Left cardiac atrium (tissue), 4 donors: ENCODE measurements around the gene DOCK8. TPM values are rescaled to one million over a fixed set of nuclear protein-coding genes. Genes with fewer than 3 reads are reported as not detected.

Experiments used
- ATAC-seq, 2 donors: fragments of 200-7000 bp; cut with Tn5 transposase; one replicate each; pipeline ENCODE4 v1.9.1; 2020; ENCODE audit warnings: mild to moderate bottlenecking in 2 of 2, moderate library complexity in 2 of 2
- DNase-seq: peaks from one replicate; pipeline ENCODE4 v3.0.0-alpha.2; 2020
- intact Hi-C, 2 donors: fragments of 100-400 bp; cut with DNase I; formaldehyde crosslinking; loops; one replicate each; pipeline versions ENCODE4 v1.14.1 to v1.15.1; 2022 to 2023
- total RNA-seq, 2 donors: library from RNA; stranded (reverse); fragmentation: NEBNext Ultra II Directional; extraction: Animal tissue kit (Norgen Biotek cat#: 25700); gene quantifications; one replicate each; pipeline ENCODE4 v1.2.1, GENCODE V29; 2021
- donor health status: DM: no; HTN: yes; CAD: no.
- donor health status: DM: no; HTN: yes; CAD: no; lungs with severe emphysema.
- donor health status: DM: yes; HTN: yes; CAD: no.
- donor health status: Dilated cardiomyopathy.

The DOCK8 gene
- total RNA-seq, 2 donors from 2014 or later, result 5.5 to 14.9 TPM

GRCh38 chr9:296411-296810 is 81.7 kb downstream of the DOCK8 start:
- intact Hi-C loops, result no loop called here
- DNase-seq (no peak), ATAC-seq (no peak)

- DNase-seq, result peak; percentile 25
- intact Hi-C loops, result no loop called here
- ATAC-seq, result peak; percentile 63 to 92
These were observed 82.7 kb downstream of the DOCK8 start for GRCh38 chr9:297104-297972.

- ATAC-seq (no peak), DNase-seq (no peak)
- intact Hi-C loops, result no loop called here
These were observed 88.8 kb downstream of the DOCK8 start for GRCh38 chr9:303502-303901.

- ATAC-seq (no peak), DNase-seq (no peak)
- intact Hi-C loops, result no loop called here
These were observed 89.4 kb downstream of the DOCK8 start for GRCh38 chr9:304106-304505.

- intact Hi-C loops, result no loop called here
- DNase-seq (no peak), ATAC-seq (peak in 1 of 2 donors; percentile 74)
These were observed 90.0 kb downstream of the DOCK8 start for GRCh38 chr9:304519-305185.

GRCh38 chr9:306907-307306 is 92.2 kb downstream of the DOCK8 start:
- DNase-seq, result no peak
- no peak for ATAC-seq
- intact Hi-C loops, result no loop called here

GRCh38 chr9:311841-312240 is 97.2 kb downstream of the DOCK8 start:
- ATAC-seq (no peak), DNase-seq (no peak)
- intact Hi-C loops, result no loop called here

DNA sequence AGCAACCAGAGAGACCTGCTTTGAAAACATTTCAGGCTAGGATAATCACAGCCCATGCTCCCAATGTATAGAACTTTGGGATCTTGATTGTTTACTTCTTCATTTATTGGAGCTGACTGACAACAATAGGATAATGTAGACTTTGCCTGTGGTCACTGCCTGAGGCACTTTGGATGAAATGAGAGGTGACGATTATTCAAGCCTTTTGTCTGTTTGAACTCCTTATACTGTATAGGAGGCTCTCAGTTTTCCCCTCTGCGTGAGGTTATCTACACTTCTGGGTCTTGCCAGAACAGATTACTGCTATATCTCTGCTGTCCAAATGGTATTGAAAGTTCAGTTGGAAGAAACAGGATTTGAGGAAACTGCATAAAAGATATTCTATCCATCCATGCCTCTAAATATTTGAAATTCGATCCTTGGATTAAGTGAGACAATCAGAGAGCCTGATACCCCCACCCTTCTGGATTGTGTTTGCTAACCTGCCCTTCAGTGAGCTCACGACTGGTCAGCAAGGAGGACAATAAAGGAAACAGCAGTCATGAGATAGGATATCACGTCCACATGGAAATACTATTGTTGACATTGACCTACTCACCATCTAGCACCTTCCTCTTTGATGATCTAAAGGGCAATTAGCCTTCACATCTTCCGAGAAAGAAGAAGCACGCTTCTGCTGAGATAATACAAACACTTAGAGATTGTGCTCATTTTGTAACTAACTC is 98.1 kb downstream of the DOCK8 start:
- ATAC-seq (no peak), DNase-seq (no peak)
- intact Hi-C loops, result no loop called here

- intact Hi-C loops, result no loop called here
- no peak for ATAC-seq
- no peak for DNase-seq
These were observed 101.8 kb downstream of the DOCK8 start for GRCh38 chr9:316382-316965.

DNA sequence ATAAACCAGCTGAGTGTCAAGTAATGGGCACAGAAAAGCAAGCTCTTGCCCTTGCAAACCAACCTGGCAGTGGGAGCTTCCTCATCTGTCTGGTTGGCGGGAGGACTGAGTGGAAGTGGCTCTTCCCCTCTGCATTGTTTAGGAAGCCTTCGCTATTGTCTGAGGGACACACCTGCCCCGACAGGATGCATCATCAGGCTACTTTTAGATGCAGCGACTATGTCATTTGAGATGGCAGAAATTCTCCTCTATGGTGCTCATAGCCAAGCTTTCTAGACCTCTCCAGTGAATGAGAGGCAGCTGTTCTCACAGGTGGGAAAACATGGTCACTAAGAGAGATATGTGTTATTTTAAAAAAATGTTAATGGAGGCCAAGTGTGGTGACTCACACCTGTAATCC is 104.0 kb downstream of the DOCK8 start:
- ATAC-seq (no peak), DNase-seq (no peak)
- intact Hi-C loops, result no loop called here

- intact Hi-C loops, result no loop called here
- DNase-seq, result no peak
- ATAC-seq, result no peak
These were observed 110.3 kb downstream of the DOCK8 start for GRCh38 chr9:324971-325370.

GRCh38 chr9:326667-327066 is 112.0 kb downstream of the DOCK8 start:
- intact Hi-C loops, result no loop called here
- ATAC-seq (no peak), DNase-seq (no peak)

DNA sequence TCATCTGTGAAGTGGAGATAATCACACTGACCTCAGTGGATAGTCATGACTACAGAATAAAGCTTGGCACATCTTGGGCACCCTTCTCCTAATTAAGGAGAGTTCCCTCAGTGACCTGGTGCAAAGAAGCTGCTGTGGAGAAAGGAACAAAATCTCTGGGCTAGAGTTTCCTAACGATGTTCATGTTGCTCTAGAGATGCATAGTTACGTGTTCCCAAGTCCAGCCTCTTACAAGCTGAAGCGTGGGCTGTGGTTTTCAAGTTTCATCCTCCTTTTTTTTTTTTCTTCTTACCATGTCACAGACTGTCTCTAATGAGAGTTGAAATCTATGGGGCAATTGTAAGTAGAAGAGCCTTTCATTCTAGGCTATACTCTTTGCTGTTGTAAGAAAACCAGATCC is 113.8 kb downstream of the DOCK8 start:
- intact Hi-C loops, result no loop called here
- ATAC-seq (no peak), DNase-seq (no peak)

- DNase-seq (no peak), ATAC-seq (no peak)
- intact Hi-C loops, result no loop called here
These were observed 116.5 kb downstream of the DOCK8 start for GRCh38 chr9:331197-331596.

DNA sequence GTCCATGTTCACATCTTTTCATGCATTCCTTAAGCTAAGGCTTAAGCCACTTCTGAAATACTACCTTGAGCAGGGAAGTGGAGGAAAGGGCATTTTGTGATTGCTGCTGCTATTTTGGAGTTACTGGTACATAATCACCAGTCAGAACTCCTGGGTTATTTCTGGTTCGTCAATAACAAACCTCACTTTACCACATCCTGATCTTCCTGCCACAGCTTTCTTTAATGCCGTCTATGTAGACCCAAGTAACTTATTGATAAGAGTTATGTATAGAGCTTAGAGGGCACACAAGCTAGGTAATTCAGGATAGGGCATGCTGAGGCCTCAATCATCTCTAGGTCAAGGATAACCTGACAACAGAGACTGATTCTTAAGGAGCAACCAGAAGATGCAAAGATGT is 120.7 kb downstream of the DOCK8 start:
- DNase-seq, result no peak
- intact Hi-C loops, result no loop called here
- no peak for ATAC-seq

- no peak for ATAC-seq
- intact Hi-C loops, result no loop called here
These were observed 121.4 kb downstream of the DOCK8 start for GRCh38 chr9:336039-336438.

DNA sequence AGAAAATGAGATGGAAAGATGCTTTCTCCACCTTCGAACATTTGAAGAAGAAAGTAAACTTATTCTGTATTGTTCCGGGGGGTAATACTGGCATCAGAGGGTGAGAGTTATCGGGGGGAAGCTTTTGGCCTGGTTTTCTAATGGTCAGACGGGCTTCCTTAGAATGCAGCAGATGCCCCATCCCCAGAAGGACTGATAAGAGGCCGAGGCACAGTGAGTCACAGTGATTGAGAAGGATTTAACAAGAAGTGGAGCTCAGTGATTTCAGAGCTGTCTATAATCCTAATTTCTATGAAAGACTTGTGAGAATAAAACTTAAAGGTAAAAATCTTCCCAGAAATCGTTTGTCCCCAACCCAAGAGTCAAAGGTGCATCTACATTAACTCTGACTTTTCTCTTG is 123.9 kb downstream of the DOCK8 start:
- no peak for ATAC-seq
- DNase-seq, result no peak
- intact Hi-C loops, result no loop called here

More at GRCh38 chr9:336039-336438, 121.4 kb downstream of the DOCK8 start:
- DNase-seq, result no peak

- intact Hi-C loops, result loop anchor here in 1 of 2 donors (10.0 kb wide), 1 partner anchor 663 kb away; no protein-coding TSS in a partner anchor
- ATAC-seq (no peak), DNase-seq (no peak)
These were observed 127.2 kb downstream of the DOCK8 start for GRCh38 chr9:341634-342421.

- DNase-seq, result no peak
- intact Hi-C loops, result loop anchor here in 1 of 2 donors (10.0 kb wide), 1 partner anchor 661 kb away; no protein-coding TSS in a partner anchor
- ATAC-seq, result no peak
These were observed 129.1 kb downstream of the DOCK8 start for GRCh38 chr9:343773-344172.
